ENCODE measurements around the gene TREM2. TPM values are rescaled to one million over a fixed set of nuclear protein-coding genes. Genes with fewer than 3 reads are reported as not detected.

Gene TREM2
- polyA plus RNA-seq, 1 donor from 2014 or later, result not detected

DNA sequence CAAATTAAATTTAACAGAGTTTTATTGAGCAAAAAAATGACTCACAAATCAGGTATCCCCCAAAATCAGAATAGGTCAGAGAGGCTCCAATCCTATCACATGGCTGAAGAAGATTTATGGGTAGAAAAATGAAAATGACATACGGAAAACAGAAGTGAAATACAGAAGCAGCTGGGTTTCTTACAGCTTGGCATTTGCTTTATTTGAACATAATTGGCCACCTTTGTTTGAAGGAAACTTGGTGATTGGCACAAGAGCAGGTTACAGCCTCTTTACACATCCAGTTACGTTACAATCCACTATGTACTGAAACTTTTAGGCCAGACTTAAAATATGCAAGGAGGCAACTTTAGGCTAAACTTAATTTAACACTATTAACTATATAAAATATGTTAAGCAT, 11.7 kb upstream of the TREM2 start:
- Histone ChIP-seq H3K27ac (ENCODE audit: low read length) (no peak overlapping the region), H3K4me3 (ENCODE audit: low read length) (no peak overlapping the region), H3K79me2 (replicated peaks; ENCODE audit: insufficient read depth, low read length) (no peaks in the 10 kb centered on the region), H3K4me2 (ENCODE audit: low read length) (no peak overlapping the region), H4K20me1 (ENCODE audit: insufficient read depth) (no peaks in the 10 kb centered on the region), H2AFZ (ENCODE audit: low read depth, low read length) (no peak overlapping the region), H3K9ac (ENCODE audit: low read length) (no peak overlapping the region), H3K27me3 (ENCODE audit: insufficient read depth, low read depth, low read length) (no peaks in the 10 kb centered on the region), H3F3A (ENCODE audit: insufficient read depth, low read length, poor library complexity, severe bottlenecking) (no peaks in the 10 kb centered on the region), H3K9me3 (ENCODE audit: low read length) (no peaks in the 10 kb centered on the region), H3K36me3 (ENCODE audit: insufficient read depth, low read length) (no peaks in the 10 kb centered on the region), H3K9me2 (ENCODE audit: insufficient read depth, low read length) (no peaks in the 10 kb centered on the region)
- no peak for TF ChIP-seq POLR2AphosphoS5 (IDR thresholded peaks at IDR 0.05)
- TF ChIP-seq SMC3 (conservative IDR thresholded peaks at IDR 0.05; ENCODE audit: poor library complexity), result no peak
- no peak for TF ChIP-seq RAD21 (conservative IDR thresholded peaks at IDR 0.05)
- TF ChIP-seq EZH2 (IDR thresholded peaks at IDR 0.05; ENCODE audit: borderline replicate concordance, insufficient read depth, low read length, poor library complexity, severe bottlenecking), result no peak
- TF ChIP-seq, protein P1, sequence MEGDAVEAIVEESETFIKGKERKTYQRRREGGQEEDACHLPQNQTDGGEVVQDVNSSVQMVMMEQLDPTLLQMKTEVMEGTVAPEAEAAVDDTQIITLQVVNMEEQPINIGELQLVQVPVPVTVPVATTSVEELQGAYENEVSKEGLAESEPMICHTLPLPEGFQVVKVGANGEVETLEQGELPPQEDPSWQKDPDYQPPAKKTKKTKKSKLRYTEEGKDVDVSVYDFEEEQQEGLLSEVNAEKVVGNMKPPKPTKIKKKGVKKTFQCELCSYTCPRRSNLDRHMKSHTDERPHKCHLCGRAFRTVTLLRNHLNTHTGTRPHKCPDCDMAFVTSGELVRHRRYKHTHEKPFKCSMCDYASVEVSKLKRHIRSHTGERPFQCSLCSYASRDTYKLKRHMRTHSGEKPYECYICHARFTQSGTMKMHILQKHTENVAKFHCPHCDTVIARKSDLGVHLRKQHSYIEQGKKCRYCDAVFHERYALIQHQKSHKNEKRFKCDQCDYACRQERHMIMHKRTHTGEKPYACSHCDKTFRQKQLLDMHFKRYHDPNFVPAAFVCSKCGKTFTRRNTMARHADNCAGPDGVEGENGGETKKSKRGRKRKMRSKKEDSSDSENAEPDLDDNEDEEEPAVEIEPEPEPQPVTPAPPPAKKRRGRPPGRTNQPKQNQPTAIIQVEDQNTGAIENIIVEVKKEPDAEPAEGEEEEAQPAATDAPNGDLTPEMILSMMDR (IDR thresholded peaks at IDR 0.05; ENCODE audit: poor library complexity, severe bottlenecking), result no peak
- no peak for TF ChIP-seq EP300 (conservative IDR thresholded peaks at IDR 0.05; ENCODE audit: poor library complexity, severe bottlenecking)

DNA sequence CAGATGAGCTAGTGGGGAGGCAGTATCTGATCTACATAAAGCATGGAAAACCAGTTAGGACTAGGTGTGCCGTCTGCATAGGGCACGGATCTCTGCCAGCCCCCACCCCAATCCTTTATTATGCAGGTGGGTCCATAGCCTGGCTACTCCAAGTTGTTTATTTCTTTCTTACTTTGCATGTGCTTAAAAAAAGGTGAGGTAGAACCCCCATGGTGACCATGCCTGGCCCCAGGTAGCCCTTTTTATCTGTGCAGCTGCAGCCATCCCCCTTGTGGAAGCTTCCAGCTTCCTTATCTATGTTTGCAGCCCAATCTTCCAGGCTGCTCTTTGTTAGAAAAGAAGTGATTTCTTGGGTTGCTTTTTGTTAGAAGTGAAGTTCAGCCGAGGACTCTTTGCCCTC, 9.0 kb upstream of the TREM2 start:
- TF ChIP-seq SMC3 (conservative IDR thresholded peaks at IDR 0.05; ENCODE audit: poor library complexity) (no peak), MXI1 (conservative IDR thresholded peaks at IDR 0.05; ENCODE audit: poor library complexity, severe bottlenecking) (no peak), EP300 (conservative IDR thresholded peaks at IDR 0.05; ENCODE audit: poor library complexity, severe bottlenecking) (no peak), TAF1 (IDR thresholded peaks at IDR 0.05; ENCODE audit: low read depth) (no peak), RAD21 (conservative IDR thresholded peaks at IDR 0.05) (no peak), POLR2AphosphoS5 (IDR thresholded peaks at IDR 0.05) (no peak), EZH2 (IDR thresholded peaks at IDR 0.05; ENCODE audit: borderline replicate concordance, insufficient read depth, low read length, poor library complexity, severe bottlenecking) (no peak)
- TF ChIP-seq, protein P1 (IDR thresholded peaks at IDR 0.05; ENCODE audit: poor library complexity, severe bottlenecking), result no peak
- TF ChIP-seq, protein P2, sequence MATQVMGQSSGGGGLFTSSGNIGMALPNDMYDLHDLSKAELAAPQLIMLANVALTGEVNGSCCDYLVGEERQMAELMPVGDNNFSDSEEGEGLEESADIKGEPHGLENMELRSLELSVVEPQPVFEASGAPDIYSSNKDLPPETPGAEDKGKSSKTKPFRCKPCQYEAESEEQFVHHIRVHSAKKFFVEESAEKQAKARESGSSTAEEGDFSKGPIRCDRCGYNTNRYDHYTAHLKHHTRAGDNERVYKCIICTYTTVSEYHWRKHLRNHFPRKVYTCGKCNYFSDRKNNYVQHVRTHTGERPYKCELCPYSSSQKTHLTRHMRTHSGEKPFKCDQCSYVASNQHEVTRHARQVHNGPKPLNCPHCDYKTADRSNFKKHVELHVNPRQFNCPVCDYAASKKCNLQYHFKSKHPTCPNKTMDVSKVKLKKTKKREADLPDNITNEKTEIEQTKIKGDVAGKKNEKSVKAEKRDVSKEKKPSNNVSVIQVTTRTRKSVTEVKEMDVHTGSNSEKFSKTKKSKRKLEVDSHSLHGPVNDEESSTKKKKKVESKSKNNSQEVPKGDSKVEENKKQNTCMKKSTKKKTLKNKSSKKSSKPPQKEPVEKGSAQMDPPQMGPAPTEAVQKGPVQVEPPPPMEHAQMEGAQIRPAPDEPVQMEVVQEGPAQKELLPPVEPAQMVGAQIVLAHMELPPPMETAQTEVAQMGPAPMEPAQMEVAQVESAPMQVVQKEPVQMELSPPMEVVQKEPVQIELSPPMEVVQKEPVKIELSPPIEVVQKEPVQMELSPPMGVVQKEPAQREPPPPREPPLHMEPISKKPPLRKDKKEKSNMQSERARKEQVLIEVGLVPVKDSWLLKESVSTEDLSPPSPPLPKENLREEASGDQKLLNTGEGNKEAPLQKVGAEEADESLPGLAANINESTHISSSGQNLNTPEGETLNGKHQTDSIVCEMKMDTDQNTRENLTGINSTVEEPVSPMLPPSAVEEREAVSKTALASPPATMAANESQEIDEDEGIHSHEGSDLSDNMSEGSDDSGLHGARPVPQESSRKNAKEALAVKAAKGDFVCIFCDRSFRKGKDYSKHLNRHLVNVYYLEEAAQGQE (IDR thresholded peaks at IDR 0.05; ENCODE audit: borderline replicate concordance), result no peak

More for the DNA sequence above, 9.0 kb upstream of the TREM2 start:
- no peak overlapping the region for H3K27ac ChIP-seq (ENCODE audit: low read length)
- H4K20me1 ChIP-seq (ENCODE audit: insufficient read depth), result no peaks in the 10 kb centered on the region
- no peak overlapping the region for H3K4me3 ChIP-seq (ENCODE audit: low read length)
- no peaks in the 10 kb centered on the region for H3K9me3 ChIP-seq (ENCODE audit: low read length)
- H3K27me3 ChIP-seq (ENCODE audit: insufficient read depth, low read depth, low read length), result no peaks in the 10 kb centered on the region
- no peak overlapping the region for H3K9ac ChIP-seq (ENCODE audit: low read length)
- no peaks in the 10 kb centered on the region for H3F3A ChIP-seq (ENCODE audit: insufficient read depth, low read length, poor library complexity, severe bottlenecking)
- no peaks in the 10 kb centered on the region for H3K36me3 ChIP-seq (ENCODE audit: insufficient read depth, low read length)
- H3K9me2 ChIP-seq (ENCODE audit: insufficient read depth, low read length), result no peaks in the 10 kb centered on the region
- H2AFZ ChIP-seq (ENCODE audit: low read depth, low read length), result no peak overlapping the region
- H3K79me2 ChIP-seq (replicated peaks; ENCODE audit: insufficient read depth, low read length), result no peaks in the 10 kb centered on the region
- no peak overlapping the region for H3K4me2 ChIP-seq (ENCODE audit: low read length)
